HG02678 (cell line): ENCODE measurements around the gene GRIP1.

Source experiments
- ATAC-seq: cut with Tn5 transposase; IDR thresholded peaks from one replicate; pipeline ENCODE4 v1.9.1; 2021; ENCODE audit warnings: mild to moderate bottlenecking, moderate library complexity; ENCODE audit not compliant: unreplicated experiment

GRIP1 gene

GRCh38 chr12:66653796-66654195 is 25.1 kb downstream of the GRIP1 start:
- ATAC-seq, result no peak

DNA sequence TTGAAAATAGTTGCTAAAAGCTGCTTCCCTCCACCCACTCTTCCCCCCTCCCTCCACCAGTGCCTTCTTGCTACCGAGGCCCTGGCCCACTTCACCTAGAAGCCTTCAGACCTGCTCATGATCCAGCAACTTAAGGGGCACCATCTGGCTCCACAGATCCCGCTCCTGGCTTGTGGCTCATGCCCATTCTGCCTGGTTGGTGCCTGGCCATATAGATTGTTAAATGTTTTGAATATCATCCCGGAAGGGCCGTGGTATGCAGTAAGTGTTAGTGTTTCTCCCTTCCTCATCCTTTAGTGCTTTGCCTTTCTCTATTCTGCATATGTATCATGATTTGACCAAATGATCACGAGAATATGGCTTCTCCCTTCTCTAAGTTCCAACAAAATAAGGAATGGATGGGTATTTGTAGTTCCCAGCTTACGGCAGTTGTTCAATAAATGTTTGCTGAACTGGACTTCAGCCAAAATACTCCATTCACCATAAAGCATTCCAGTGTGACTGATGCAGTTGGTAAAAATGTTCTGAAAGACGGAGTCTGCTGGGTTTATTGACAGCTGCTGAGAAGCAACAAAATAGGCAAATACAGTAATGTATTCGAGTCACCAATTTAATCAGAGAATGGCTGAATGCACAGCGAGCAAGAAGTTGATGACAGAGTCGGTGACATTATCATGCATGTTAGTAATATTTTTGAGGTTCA is 30.7 kb downstream of the GRIP1 start:
- no peak for ATAC-seq

DNA sequence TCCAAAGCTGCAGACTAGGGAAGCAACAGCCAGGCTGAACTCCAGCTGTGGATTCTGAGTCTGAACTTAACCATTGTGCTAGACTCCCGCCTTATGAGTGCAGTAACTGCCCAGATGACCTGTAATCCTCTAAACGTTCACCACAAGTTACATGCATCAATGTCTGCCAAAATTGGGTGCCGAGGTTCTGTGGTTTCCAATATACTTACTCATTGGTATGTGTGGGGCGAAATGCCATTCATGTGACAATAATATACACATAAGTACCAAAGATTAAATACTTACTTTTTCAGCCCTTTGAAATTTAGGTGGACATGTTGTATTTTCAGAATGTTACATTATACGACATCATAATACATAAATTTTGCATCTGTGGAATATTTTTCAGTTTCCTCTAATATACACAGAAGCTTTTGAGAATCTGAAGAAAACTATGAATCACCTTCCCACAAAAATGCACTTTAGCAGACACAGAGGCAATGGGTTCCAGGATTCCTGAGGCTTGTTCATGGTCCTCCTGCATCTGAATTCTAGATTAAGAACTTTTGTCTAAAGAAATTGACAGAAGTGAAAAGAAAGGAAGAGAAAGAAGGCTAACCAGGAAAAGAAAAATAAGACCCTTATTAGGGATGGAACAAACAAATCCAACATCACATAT is 31.7 kb downstream of the GRIP1 start:
- ATAC-seq, result no peak

DNA sequence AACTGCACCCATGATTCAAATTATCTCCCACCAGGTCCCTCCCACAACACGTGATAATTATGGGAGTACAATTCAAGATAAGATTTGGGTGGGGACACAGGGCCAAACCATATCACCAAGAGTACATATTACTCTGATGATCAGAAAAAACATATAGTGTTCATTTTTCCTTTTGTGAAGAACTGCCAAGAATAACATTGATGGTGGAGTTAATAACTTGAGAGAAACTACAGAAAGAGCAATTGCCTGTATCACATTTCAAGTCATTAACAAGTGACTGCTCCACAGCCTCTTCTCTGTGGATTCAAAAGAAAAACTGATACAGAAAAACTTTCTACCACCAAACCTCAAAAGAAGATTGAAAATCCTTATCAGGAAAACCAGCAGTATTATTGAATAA is 34.7 kb downstream of the GRIP1 start:
- ATAC-seq, result no peak

DNA sequence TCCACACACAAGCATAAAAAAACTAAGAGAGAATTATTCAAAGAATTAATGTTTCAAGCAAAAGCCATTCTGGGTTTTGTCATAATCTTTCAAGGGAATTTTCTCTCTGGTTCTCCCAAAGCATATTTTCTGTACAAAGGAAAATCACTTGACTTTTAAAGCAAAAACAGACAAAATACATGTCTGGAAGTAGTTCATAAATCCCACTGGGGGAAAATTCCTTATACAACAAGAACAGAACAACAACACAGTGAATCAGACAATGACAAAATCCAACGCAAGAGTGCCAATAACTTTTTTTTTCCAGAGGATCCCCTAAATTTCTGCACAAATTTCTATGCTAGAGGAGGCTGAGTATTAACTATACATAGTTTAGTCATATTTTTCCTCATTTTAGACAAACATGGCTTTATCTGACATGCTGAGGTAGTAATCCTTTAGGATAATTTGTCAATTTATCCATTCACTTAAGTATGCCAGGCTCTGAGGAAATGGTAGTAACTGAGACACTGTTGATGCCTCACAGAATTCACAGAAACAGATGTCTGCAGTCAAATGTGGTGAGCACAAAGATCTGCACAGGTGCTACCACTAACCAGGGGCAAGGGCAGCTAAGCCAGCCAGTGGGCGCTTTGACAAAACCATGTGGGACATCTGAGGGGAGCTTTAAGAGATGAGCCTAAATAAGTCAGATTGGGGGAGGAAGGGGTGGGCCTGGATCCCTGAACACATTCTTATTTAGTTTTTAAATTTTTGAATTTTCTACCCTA is 38.0 kb downstream of the GRIP1 start:
- no peak for ATAC-seq

- no peak for ATAC-seq
Measured at GRCh38 chr12:66638666-66639065, 40.2 kb downstream of the GRIP1 start.

- no peak for ATAC-seq
Measured at GRCh38 chr12:66637699-66638301, 41.1 kb downstream of the GRIP1 start.

- ATAC-seq, result no peak
Measured at GRCh38 chr12:66636771-66637170, 42.1 kb downstream of the GRIP1 start.

DNA sequence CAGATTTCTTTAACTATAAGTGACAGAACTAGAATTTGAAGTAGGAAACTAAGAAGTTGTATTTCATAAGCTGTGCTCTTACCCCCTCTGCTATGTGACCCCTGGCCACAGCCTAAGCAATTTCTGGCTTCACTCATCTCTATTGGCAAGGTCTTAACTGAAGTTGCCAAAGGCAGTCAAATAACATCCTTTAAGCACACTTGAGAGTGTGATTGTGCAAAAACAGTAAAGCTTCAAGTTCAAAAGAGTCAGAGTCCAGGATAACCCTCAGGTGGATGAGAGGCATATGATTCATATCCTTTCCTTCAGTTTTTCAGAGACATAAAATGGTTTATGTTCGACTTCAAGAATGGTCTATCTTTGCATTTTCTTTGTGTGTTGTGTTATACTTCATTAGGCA is 45.2 kb downstream of the GRIP1 start:
- ATAC-seq, result no peak

GRCh38 chr12:66629138-66629870 is 49.6 kb downstream of the GRIP1 start:
- ATAC-seq, result no peak

- no peak for ATAC-seq
Measured at GRCh38 chr12:66627988-66628317, 50.9 kb downstream of the GRIP1 start.

DNA sequence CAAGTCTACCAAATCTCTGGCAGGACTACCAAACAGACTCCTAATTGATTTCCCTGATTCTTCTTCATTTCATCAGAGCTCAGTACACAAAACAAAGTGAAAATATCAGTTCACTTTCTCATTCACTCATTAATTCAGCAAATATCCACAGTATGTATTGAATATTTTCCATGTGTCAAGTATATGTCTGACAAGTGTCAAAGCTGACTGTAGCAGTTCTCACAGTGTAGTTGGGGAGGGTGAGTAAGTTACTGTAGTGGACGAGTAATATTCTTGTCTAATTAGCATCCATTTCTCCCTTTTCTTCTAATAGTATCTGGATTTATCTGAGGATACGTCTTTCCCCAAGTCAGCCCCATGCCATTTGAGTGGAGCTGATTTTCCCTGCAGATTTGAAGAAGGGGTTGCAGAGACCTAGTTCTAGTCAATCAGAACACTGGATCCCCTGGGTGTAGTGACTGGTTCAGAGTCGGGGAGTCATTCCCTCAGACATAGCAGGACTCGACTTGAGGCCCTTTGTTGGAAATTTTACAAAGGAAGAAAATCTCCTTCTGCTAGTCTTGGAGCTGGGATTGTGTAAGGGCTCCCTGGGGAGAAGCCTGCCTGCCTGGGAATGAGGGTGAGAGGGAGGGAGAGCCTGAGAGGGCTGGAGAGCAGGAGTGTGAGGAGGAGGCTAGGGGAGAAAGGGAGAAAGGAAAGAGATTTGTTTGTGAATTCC is 51.4 kb downstream of the GRIP1 start:
- no peak for ATAC-seq

DNA sequence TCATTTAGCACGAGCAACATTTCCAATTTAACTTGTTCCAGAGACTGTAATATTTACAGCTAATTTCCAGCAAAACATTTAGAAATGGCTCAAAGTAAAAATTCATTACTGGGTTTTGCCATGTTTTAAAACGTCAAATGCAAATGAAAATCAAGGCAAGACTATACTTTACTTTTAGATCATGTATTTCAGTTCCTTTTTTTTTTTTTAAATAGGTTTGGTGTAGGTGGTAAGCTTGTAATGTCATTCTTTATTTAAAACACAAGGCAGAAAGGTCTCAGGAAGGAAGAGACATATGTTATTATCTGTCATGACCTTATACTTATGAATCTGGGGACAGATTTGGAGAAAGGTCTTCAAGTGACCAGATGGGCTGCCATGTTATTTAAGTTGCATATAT is 54.1 kb downstream of the GRIP1 start:
- peak; percentile 60 for ATAC-seq

DNA sequence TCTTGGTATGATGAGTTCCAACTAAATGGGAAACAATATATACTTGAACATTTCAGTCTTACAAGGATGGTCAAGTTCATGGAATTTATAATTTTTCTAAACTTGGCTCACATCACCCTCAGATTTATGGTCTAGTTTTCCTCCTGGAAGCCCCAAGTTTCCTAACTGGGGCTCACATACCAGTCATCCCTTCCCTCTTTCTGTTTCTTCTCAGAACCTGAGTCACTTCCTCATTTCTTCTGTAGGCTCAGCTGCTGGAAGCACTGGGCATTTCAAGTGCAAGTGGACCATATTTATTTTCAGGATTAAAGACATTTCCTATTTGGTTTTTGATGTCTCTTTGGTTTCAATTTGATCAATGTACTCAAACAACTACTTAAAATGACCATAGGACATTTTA is 55.4 kb downstream of the GRIP1 start:
- no peak for ATAC-seq

- ATAC-seq, result no peak
Measured at GRCh38 chr12:66620688-66621087, 58.2 kb downstream of the GRIP1 start.

GRCh38 chr12:66620026-66620425 is 58.9 kb downstream of the GRIP1 start:
- ATAC-seq, result no peak

- ATAC-seq, result no peak
Measured at GRCh38 chr12:66617991-66618390, 60.9 kb downstream of the GRIP1 start.

- no peak for ATAC-seq
Measured at GRCh38 chr12:66612090-66612775, 66.6 kb downstream of the GRIP1 start.

DNA sequence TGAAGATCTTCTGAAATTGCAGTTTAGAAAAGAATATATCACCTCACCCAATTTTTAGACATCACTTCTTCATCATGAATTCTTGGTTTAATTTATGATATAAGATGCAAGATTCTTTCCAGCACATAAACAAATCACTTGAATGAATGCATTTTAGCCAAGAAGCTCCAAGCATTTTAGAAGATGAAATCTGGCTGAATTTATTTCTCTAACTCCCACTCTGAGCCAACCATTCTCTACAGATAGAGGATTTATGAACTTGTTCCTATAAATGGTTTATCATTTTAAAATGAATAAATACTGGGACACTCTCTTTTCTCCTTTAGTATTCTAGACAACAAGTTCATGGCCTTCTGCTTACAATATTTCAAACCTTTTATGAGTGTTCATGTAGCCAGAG is 71.7 kb downstream of the GRIP1 start:
- ATAC-seq, result no peak

- ATAC-seq, result no peak
Measured at GRCh38 chr12:66605293-66605692, 73.6 kb downstream of the GRIP1 start.
